Chondrocyte (in vitro differentiated cells): Measurements from ENCODE around the gene TMEM256. TPM values are rescaled to one million over a fixed set of nuclear protein-coding genes. Genes with fewer than 3 reads are reported as not detected.

Source experiments
- DNase-seq: peaks from one replicate; pipeline ENCODE4 v3.0.0; 2021; ENCODE audit warnings: mixed read lengths, low spot score
- H3K27ac Mint-ChIP-seq: one replicate; pipeline ENCODE4 v1.8.0; 2021; ENCODE audit warnings: mild to moderate bottlenecking, moderate library complexity, mixed read lengths; ENCODE audit not compliant: unreplicated experiment
- H3K27me3 Mint-ChIP-seq: 2 replicates; pipeline ENCODE4 v1.8.0; 2021; ENCODE audit warnings: low read depth, mixed read lengths
- H3K36me3 Mint-ChIP-seq: 2 replicates; pipeline ENCODE4 v1.8.0; 2021; ENCODE audit warnings: low read depth, mixed read lengths
- H3K4me1 Mint-ChIP-seq: 2 replicates; pipeline ENCODE4 v1.8.0; 2021; ENCODE audit warnings: low read depth, mild to moderate bottlenecking, mixed read lengths
- H3K4me3 Mint-ChIP-seq: one replicate; pipeline ENCODE4 v1.8.0; 2021; ENCODE audit warnings: mild to moderate bottlenecking, moderate library complexity, mixed read lengths; ENCODE audit not compliant: unreplicated experiment
- H3K9me3 Mint-ChIP-seq: 2 replicates; pipeline ENCODE4 v1.8.0; 2021; ENCODE audit warnings: low read depth, mixed read lengths
- CTCF ChIP-seq: fragments of 200-600 bp; sonication (generic); IDR thresholded peaks from 2 replicates; pipeline ENCODE4 v1.5.0; 2021; ENCODE audit warnings: antibody characterized with exemption, mild to moderate bottlenecking, moderate library complexity
- total RNA-seq: library from RNA; stranded (reverse); gene quantifications from 3 replicates; pipeline ENCODE4 v1.2.1, GENCODE V29; 2021

Gene TMEM256
- total RNA-seq, 1 donor from 2014 or later: 34.3 TPM

GRCh38 chr17:7428557-7428956 lies 24.7 kb upstream of the TMEM256 start, which contains the start of gene SPEM3:
Gene SPEM3 (plus strand): TSS chr17:7428857. CDS start chr17:7428903, 46 bp downstream.
- H3K9me3 Mint-ChIP-seq: no peaks in the 10 kb centered on the region
- H3K27me3 Mint-ChIP-seq: no peaks in the 10 kb centered on the region
- no peaks in the 10 kb centered on the region for H3K4me1 Mint-ChIP-seq
- no peak within 1 kb of the TSS for H3K27ac Mint-ChIP-seq
- no peak for DNase-seq
- H3K36me3 Mint-ChIP-seq: no peaks in the 10 kb centered on the region
- H3K4me3 Mint-ChIP-seq: no peak within 1 kb of the TSS
- TF ChIP-seq CTCF: no peak

- Mint-ChIP-seq H3K4me1 (no peaks in the 10 kb centered on the region), H3K9me3 (no peaks in the 10 kb centered on the region), H3K27me3 (no peaks in the 10 kb centered on the region), H3K36me3 (no peaks in the 10 kb centered on the region), H3K27ac (no peak overlapping the region), H3K4me3 (no peak overlapping the region)
- TF ChIP-seq CTCF: no peak
- DNase-seq: no peak
These were observed 23.7 kb upstream of the TMEM256 start for GRCh38 chr17:7427549-7427948.

- Mint-ChIP-seq H3K4me1 (no peaks in the 10 kb centered on the region), H3K4me3 (no peak overlapping the region), H3K36me3 (no peaks in the 10 kb centered on the region), H3K27me3 (no peaks in the 10 kb centered on the region), H3K27ac (no peak overlapping the region), H3K9me3 (no peaks in the 10 kb centered on the region)
- no peak for DNase-seq
- no peak for TF ChIP-seq CTCF
These were observed 23.1 kb upstream of the TMEM256 start for GRCh38 chr17:7426896-7427489.

GRCh38 chr17:7426203-7426863 lies 22.4 kb upstream of the TMEM256 start:
- no peak for DNase-seq
- Mint-ChIP-seq H3K27ac (no peak overlapping the region), H3K4me3 (no peak overlapping the region), H3K4me1 (no peaks in the 10 kb centered on the region), H3K36me3 (no peaks in the 10 kb centered on the region), H3K27me3 (no peaks in the 10 kb centered on the region), H3K9me3 (no peaks in the 10 kb centered on the region)
- no peak for TF ChIP-seq CTCF

GRCh38 chr17:7425756-7426155 lies 21.9 kb upstream of the TMEM256 start:
- no peaks in the 10 kb centered on the region for H3K9me3 Mint-ChIP-seq
- H3K27ac Mint-ChIP-seq: no peak overlapping the region
- no peak overlapping the region for H3K4me3 Mint-ChIP-seq
- DNase-seq: no peak
- TF ChIP-seq CTCF: no peak
- H3K36me3 Mint-ChIP-seq: no peaks in the 10 kb centered on the region
- H3K4me1 Mint-ChIP-seq: no peaks in the 10 kb centered on the region
- H3K27me3 Mint-ChIP-seq: no peaks in the 10 kb centered on the region
